Muscle layer of duodenum (tissue), 2 donors: ENCODE results near the gene PPP6R2.

ENCODE experiments used
- H3K27ac ChIP-seq: one replicate; pipeline ENCODE4 v1.7.0; 2013; ENCODE audit warnings: mild to moderate bottlenecking, low read length
- H3K27me3 ChIP-seq: one replicate; pipeline ENCODE4 v1.7.0; 2013; ENCODE audit warnings: low read depth, mild to moderate bottlenecking, control low read depth, low read length
- H3K36me3 ChIP-seq, 2 donors: one replicate each; pipeline ENCODE4 v1.7.0; 2013; ENCODE audit warnings: low read length in 2 of 2, control low read depth in 1 of 2, mild to moderate bottlenecking in 1 of 2; ENCODE audit not compliant: insufficient read depth in 2 of 2, control insufficient read depth in 1 of 2
- H3K4me1 ChIP-seq, 2 donors: one replicate each; pipeline ENCODE4 v1.7.0; 2013; ENCODE audit warnings: low read length in 2 of 2, mild to moderate bottlenecking in 2 of 2, control low read depth in 1 of 2, moderate library complexity in 1 of 2; ENCODE audit not compliant: insufficient read depth in 2 of 2, control insufficient read depth in 1 of 2
- H3K4me3 ChIP-seq, 2 donors: one replicate each; pipeline ENCODE4 v1.7.0; 2013; ENCODE audit warnings: low read length in 2 of 2, low read depth in 1 of 2, mild to moderate bottlenecking in 1 of 2
- H3K9me3 ChIP-seq, 2 donors: one replicate each; pipeline ENCODE4 v1.7.0; 2013; ENCODE audit warnings: low read length in 2 of 2, control low read depth in 1 of 2, mild to moderate bottlenecking in 1 of 2; ENCODE audit not compliant: control insufficient read depth in 1 of 2
- donor health status: healthy.

PPP6R2 gene

GRCh38 chr22:50415426-50415825, 72.3 kb downstream of the PPP6R2 start:
- peaks cover 47 to 63% of the 10 kb centered on the region in 2 donors for H3K36me3 ChIP-seq
- no peaks in the 10 kb centered on the region for H3K9me3 ChIP-seq
- no peak overlapping the region for H3K4me3 ChIP-seq
- no peaks in the 10 kb centered on the region for H3K27me3 ChIP-seq
- no peak overlapping the region for H3K27ac ChIP-seq
- H3K4me1 ChIP-seq = no peaks in the 10 kb centered on the region

- Histone ChIP-seq H3K27ac (no peak overlapping the region), H3K36me3 (peaks cover 56 to 74% of the 10 kb centered on the region in 2 donors), H3K4me1 (no peaks in the 10 kb centered on the region), H3K27me3 (no peaks in the 10 kb centered on the region), H3K9me3 (no peaks in the 10 kb centered on the region), H3K4me3 (no peak overlapping the region)
Observed at GRCh38 chr22:50416996-50417395, 73.9 kb downstream of the PPP6R2 start.

- H3K4me3 ChIP-seq = no peak overlapping the region
- no peaks in the 10 kb centered on the region for H3K9me3 ChIP-seq
- no peaks in the 10 kb centered on the region for H3K27me3 ChIP-seq
- H3K4me1 ChIP-seq = no peaks in the 10 kb centered on the region
- H3K27ac ChIP-seq = no peak overlapping the region
- peaks cover 61 to 80% of the 10 kb centered on the region in 2 donors for H3K36me3 ChIP-seq
Observed at GRCh38 chr22:50417411-50418210, 74.5 kb downstream of the PPP6R2 start.

GRCh38 chr22:50418624-50419023, 75.5 kb downstream of the PPP6R2 start:
- no peaks in the 10 kb centered on the region for H3K9me3 ChIP-seq
- H3K4me1 ChIP-seq = no peaks in the 10 kb centered on the region
- H3K27me3 ChIP-seq = no peaks in the 10 kb centered on the region
- peaks cover 71 to 88% of the 10 kb centered on the region in 2 donors for H3K36me3 ChIP-seq
- no peak overlapping the region for H3K4me3 ChIP-seq
- H3K27ac ChIP-seq = no peak overlapping the region

- H3K27me3 ChIP-seq = no peaks in the 10 kb centered on the region
- H3K36me3 ChIP-seq = peaks cover 71 to 88% of the 10 kb centered on the region in 2 donors
- no peak overlapping the region for H3K4me3 ChIP-seq
- H3K27ac ChIP-seq = no peak overlapping the region
- no peaks in the 10 kb centered on the region for H3K4me1 ChIP-seq
- no peaks in the 10 kb centered on the region for H3K9me3 ChIP-seq
Observed at GRCh38 chr22:50419116-50419515, 76.0 kb downstream of the PPP6R2 start.

GRCh38 chr22:50420015-50420414, 76.9 kb downstream of the PPP6R2 start:
- H3K4me1 ChIP-seq = no peaks in the 10 kb centered on the region
- no peaks in the 10 kb centered on the region for H3K9me3 ChIP-seq
- no peaks in the 10 kb centered on the region for H3K27me3 ChIP-seq
- no peak overlapping the region for H3K4me3 ChIP-seq
- H3K27ac ChIP-seq = no peak overlapping the region
- peaks cover 68 to 84% of the 10 kb centered on the region in 2 donors for H3K36me3 ChIP-seq

GRCh38 chr22:50420581-50420980, 77.5 kb downstream of the PPP6R2 start:
- Histone ChIP-seq H3K4me1 (no peaks in the 10 kb centered on the region), H3K27ac (no peak overlapping the region), H3K36me3 (peaks cover 68 to 83% of the 10 kb centered on the region in 2 donors), H3K27me3 (no peaks in the 10 kb centered on the region), H3K4me3 (no peak overlapping the region), H3K9me3 (no peaks in the 10 kb centered on the region)

GRCh38 chr22:50422046-50422445, 78.9 kb downstream of the PPP6R2 start:
- Histone ChIP-seq H3K27ac (no peak overlapping the region), H3K9me3 (no peaks in the 10 kb centered on the region), H3K4me3 (no peak overlapping the region), H3K4me1 (no peaks in the 10 kb centered on the region), H3K36me3 (peaks cover 62 to 68% of the 10 kb centered on the region in 2 donors), H3K27me3 (no peaks in the 10 kb centered on the region)

- Histone ChIP-seq H3K9me3 (no peaks in the 10 kb centered on the region), H3K4me3 (no peak overlapping the region), H3K27me3 (no peaks in the 10 kb centered on the region), H3K36me3 (peaks cover 51 to 60% of the 10 kb centered on the region in 2 donors), H3K27ac (no peak overlapping the region), H3K4me1 (no peaks in the 10 kb centered on the region)
Observed at GRCh38 chr22:50422961-50423815, 80.1 kb downstream of the PPP6R2 start.

- Histone ChIP-seq H3K36me3 (peaks cover 47 to 63% of the 10 kb centered on the region in 2 donors), H3K9me3 (no peaks in the 10 kb centered on the region), H3K27ac (no peak overlapping the region), H3K27me3 (no peaks in the 10 kb centered on the region), H3K4me1 (no peaks in the 10 kb centered on the region), H3K4me3 (no peak overlapping the region)
Observed at GRCh38 chr22:50423956-50424355, 80.8 kb downstream of the PPP6R2 start.

- Histone ChIP-seq H3K27ac (no peak overlapping the region), H3K27me3 (no peaks in the 10 kb centered on the region), H3K9me3 (no peaks in the 10 kb centered on the region), H3K4me3 (no peak overlapping the region), H3K4me1 (no peaks in the 10 kb centered on the region), H3K36me3 (peaks cover 49 to 63% of the 10 kb centered on the region in 2 donors)
Observed at GRCh38 chr22:50425179-50425916, 82.2 kb downstream of the PPP6R2 start.
